ENCODE data around the gene COL12A1. TPM values are rescaled to one million over a fixed set of nuclear protein-coding genes. Genes with fewer than 3 reads are reported as not detected.

COL12A1 gene
- total RNA-seq (not detected in 2 replicates), polyA plus RNA-seq (not detected in 2 replicates), polyA minus RNA-seq (not detected in 2 replicates)
- total RNA-seq (2013): 5.2 TPM

GRCh38 chr6:75205776-75206575, at the start of gene COL12A1:
Gene COL12A1, minus strand, starts transcription at chr6:75206053. Its CDS starts 3,261 bp downstream, at chr6:75202792.
- CTCF ChIA-PET: interaction anchor here (0.8 to 10.7 kb wide), 5 partner anchors 13 to 1476 kb away, joined by 3 to 388 read pairs (median 52); no protein-coding TSS in a partner anchor
- ATAC-seq (ENCODE audit: low read depth) (no peak), DNase-seq (peak; percentile 52)
- Histone ChIP-seq H3K9ac (ENCODE audit: low read length) (peak within 1 kb of the TSS; percentile 43), H3K9me3 (ENCODE audit: control extremely low read depth in 1 of 3, control insufficient read depth in 2 of 3, insufficient read depth in 1 of 3, low read length in 2 of 3) (peaks cover 0 to 38% (median 0%) of the 10 kb centered on the region in 3 donors), H3K4me3 (ENCODE audit: control extremely low read depth in 1 of 5, extremely low read depth in 1 of 5, insufficient read depth in 1 of 5, low read depth in 2 of 5, low read length in 4 of 5) (peak within 1 kb of the TSS in 4 of 5 experiments; percentile 0 to 34 (median 26)), H3K27ac (ENCODE audit: low read length in 2 of 2) (no peak within 1 kb of the TSS), H3K4me1 (ENCODE audit: control insufficient read depth in 2 of 2, insufficient read depth in 2 of 2, low read length in 2 of 2) (peaks cover 57 to 62% of the 10 kb centered on the region in 2 donors), H3K36me3 (replicated peaks in 1 of 2; ENCODE audit: control extremely low read depth in 1 of 2, control insufficient read depth in 1 of 2, extremely low read depth in 1 of 2, insufficient read depth in 2 of 2, low read length in 1 of 2) (no peaks in the 10 kb centered on the region), H3K4me2 (replicated peaks; ENCODE audit: low read depth, low read length, poor library complexity, severe bottlenecking) (peak within 1 kb of the TSS; percentile 64), H3K27me3 (replicated peaks in 1 of 4; ENCODE audit: control extremely low read depth in 1 of 4, control insufficient read depth in 3 of 4, insufficient read depth in 4 of 4, low read length in 3 of 4) (peaks cover 0 to 83% (median 59%) of the 10 kb centered on the region in 4 experiments), H3K79me2 (ENCODE audit: control insufficient read depth, insufficient read depth, low read length) (no peaks in the 10 kb centered on the region), H2AFZ (ENCODE audit: insufficient read depth, low read depth, low read length, poor library complexity, severe bottlenecking) (peak within 1 kb of the TSS; percentile 64), H4K20me1 (ENCODE audit: control insufficient read depth, insufficient read depth, low read length, poor library complexity, severe bottlenecking) (no peaks in the 10 kb centered on the region)
- no peaks in the 10 kb centered on the region for H3K9me3 Mint-ChIP-seq (ENCODE audit: insufficient read depth)
- POLR2A ChIA-PET: no interaction called here
- WGBS (ENCODE audit: insufficient coverage): 3% methylated on average over 61 of the region's 64 CpGs
- peak within 1 kb of the TSS; percentile 32 for H3K27ac Mint-ChIP-seq
- intact Hi-C loops (cut with micrococcal nuclease): no loop called here
- peak within 1 kb of the TSS; percentile 74 for H3K4me3 Mint-ChIP-seq
- H3K27me3 Mint-ChIP-seq: peaks cover 85% of the 10 kb centered on the region
- TF ChIP-seq EZH2 (IDR thresholded peaks at IDR 0.05; ENCODE audit: borderline replicate concordance, insufficient read depth, low read depth, low read length, poor library complexity, severe bottlenecking) (no peak), CTCF (IDR thresholded peaks at IDR 0.05) (no peak)
- peaks cover 62% of the 10 kb centered on the region for H3K4me1 Mint-ChIP-seq

GRCh38 chr6:75250552-75250951, 44.7 kb upstream of the COL12A1 start:
- H4K20me1 ChIP-seq (ENCODE audit: control insufficient read depth, insufficient read depth, low read length, poor library complexity, severe bottlenecking): no peaks in the 10 kb centered on the region
- H3K9me3 Mint-ChIP-seq (ENCODE audit: insufficient read depth): no peaks in the 10 kb centered on the region
- ChIA-PET POLR2A (interaction anchor here (0.6 kb wide), 1 partner anchor 24 kb away, joined by 4 read pairs; no protein-coding TSS in a partner anchor), CTCF (interaction anchor here (0.7 to 1.6 kb wide), 2 partner anchors 17 to 47 kb away, joined by 3 to 5 read pairs; no protein-coding TSS in a partner anchor)
- no peak overlapping the region for H3K4me2 ChIP-seq (replicated peaks; ENCODE audit: low read depth, low read length, poor library complexity, severe bottlenecking)
- peaks cover 0 to 14% (median 0%) of the 10 kb centered on the region in 4 experiments for H3K27me3 ChIP-seq (replicated peaks in 1 of 4; ENCODE audit: control extremely low read depth in 1 of 4, control insufficient read depth in 3 of 4, insufficient read depth in 4 of 4, low read length in 3 of 4)
- H3K79me2 ChIP-seq (ENCODE audit: control insufficient read depth, insufficient read depth, low read length): no peaks in the 10 kb centered on the region
- TF ChIP-seq CTCF (IDR thresholded peaks at IDR 0.05): no peak
- no peaks in the 10 kb centered on the region for H3K36me3 ChIP-seq (replicated peaks in 1 of 2; ENCODE audit: control extremely low read depth in 1 of 2, control insufficient read depth in 1 of 2, extremely low read depth in 1 of 2, insufficient read depth in 2 of 2, low read length in 1 of 2)
- intact Hi-C loops (cut with micrococcal nuclease): no loop called here
- no peaks in the 10 kb centered on the region for H3K4me1 Mint-ChIP-seq
- H3K27me3 Mint-ChIP-seq: peaks cover 10% of the 10 kb centered on the region
- no peak overlapping the region for H3K4me3 ChIP-seq (ENCODE audit: control extremely low read depth in 1 of 5, extremely low read depth in 1 of 5, insufficient read depth in 1 of 5, low read depth in 2 of 5, low read length in 4 of 5)
- DNase-seq (no peak), ATAC-seq (ENCODE audit: low read depth) (no peak)
- no peak overlapping the region for H3K9ac ChIP-seq (ENCODE audit: low read length)
- H3K27ac Mint-ChIP-seq: no peak overlapping the region
- no CpG with 5 or more reads among the region's 2 CpGs for WGBS (ENCODE audit: insufficient coverage)
- H3K27ac ChIP-seq (ENCODE audit: low read length in 2 of 2): no peak overlapping the region
- H2AFZ ChIP-seq (ENCODE audit: insufficient read depth, low read depth, low read length, poor library complexity, severe bottlenecking): no peak overlapping the region
- no peak overlapping the region for H3K4me3 Mint-ChIP-seq
- no peaks in the 10 kb centered on the region for H3K9me3 ChIP-seq (ENCODE audit: control extremely low read depth in 1 of 3, control insufficient read depth in 2 of 3, insufficient read depth in 1 of 3, low read length in 2 of 3)
- no peaks in the 10 kb centered on the region for H3K4me1 ChIP-seq (ENCODE audit: control insufficient read depth in 2 of 2, insufficient read depth in 2 of 2, low read length in 2 of 2)

Data from B cell (primary cell).